Tibial nerve (tissue), 4 donors: ENCODE data around the gene PLCG2. TPM values are rescaled to one million over a fixed set of nuclear protein-coding genes. Genes with fewer than 3 reads are reported as not detected.
A peak's percentile ranks its signal among the peaks of the same experiment; 100 is the strongest.

ENCODE experiments used
- DNase-seq, 2 donors: peaks; one replicate each; pipeline ENCODE4 v3.0.0-alpha.2; 2019; ENCODE audit warnings: low spot score in 2 of 2
- H3K27ac ChIP-seq, 4 donors: fragments of 200-600 bp; sonication (generic) in 3 of 4; one replicate each; pipeline ENCODE4 v1.5.1; 2017 to 2019; ENCODE audit warnings: mild to moderate bottlenecking in 1 of 4
- H3K27me3 ChIP-seq, 2 donors: fragments of 200-600 bp; sonication (generic) in 1 of 2; one replicate each; pipeline versions ENCODE4 v1.5.1 to v1.6.0; 2017 to 2019
- H3K36me3 ChIP-seq, 3 donors: fragments of 200-600 bp; sonication (generic); one replicate each; pipeline ENCODE4 v1.5.1; 2018 to 2019
- H3K4me1 ChIP-seq, 4 donors: fragments of 200-600 bp; sonication (generic) in 3 of 4; one replicate each; pipeline ENCODE4 v1.5.1; 2017 to 2019
- H3K4me3 ChIP-seq, 4 donors: fragments of 200-600 bp; sonication (generic) in 3 of 4; one replicate each; pipeline ENCODE4 v1.5.1; 2017 to 2019; ENCODE audit warnings: mild to moderate bottlenecking in 1 of 4, moderate library complexity in 1 of 4
- H3K9me3 ChIP-seq, 4 donors: fragments of 200-600 bp; sonication (generic) in 3 of 4; one replicate each; pipeline ENCODE4 v1.5.1; 2017 to 2019
- CTCF ChIP-seq, 5 experiments: fragments of 200-600 bp in 3 of 5; fragments of 450-650 bp in 2 of 5; sonication (generic) in 3 of 5; IDR thresholded peaks; one replicate each; pipeline ENCODE4 v1.5.1; 2016 to 2019; ENCODE audit warnings: antibody characterized with exemption in 5 of 5, mild to moderate bottlenecking in 3 of 5, moderate library complexity in 2 of 5
- EP300 ChIP-seq, 2 donors: sonication (generic); formaldehyde crosslinking; IDR thresholded peaks; one replicate each; pipeline ENCODE4 v1.6.1; 2017; ENCODE audit warnings: antibody characterized with exemption in 2 of 2, mild to moderate bottlenecking in 1 of 2
- POLR2A ChIP-seq, 2 donors: fragments of 450-650 bp; IDR thresholded peaks; one replicate each; pipeline ENCODE4 v1.6.1; 2017; ENCODE audit warnings: antibody characterized with exemption in 2 of 2, mild to moderate bottlenecking in 2 of 2, moderate library complexity in 2 of 2
- WGBS, 2 donors: methylation state at CpG; one replicate each; pipeline ENCODE4 v1.1.5; 2018; 5-methylcytosine and 5-hydroxymethylcytosine counted together
- total RNA-seq, 4 donors: library from RNA; depleted of rRNA; stranded (reverse); fragments of >200 nt; gene quantifications; one replicate each; pipeline ENCODE4 v1.1.0, GENCODE V29; 2016

The PLCG2 gene
- total RNA-seq, 4 donors from 2014 or later = 13.0 to 28.5 (median 18.9) TPM

GRCh38 chr16:81806696-81807095 is 27.6 kb downstream of the PLCG2 start:
- no peak for DNase-seq
- no peak overlapping the region for H3K4me3 ChIP-seq
- no peaks in the 10 kb centered on the region for H3K4me1 ChIP-seq
- H3K27me3 ChIP-seq = no peaks in the 10 kb centered on the region
- WGBS, 2 donors = 80 to 85% methylated on average over 6 of the region's 6 CpGs
- H3K27ac ChIP-seq = no peak overlapping the region
- H3K36me3 ChIP-seq = no peaks in the 10 kb centered on the region
- peaks cover 0 to 4% (median 0%) of the 10 kb centered on the region in 4 donors for H3K9me3 ChIP-seq
- TF ChIP-seq CTCF (IDR thresholded peaks at IDR 0.05) (no peak), POLR2A (IDR thresholded peaks at IDR 0.05) (no peak), EP300 (IDR thresholded peaks at IDR 0.05) (no peak)

- H3K36me3 ChIP-seq = no peaks in the 10 kb centered on the region
- TF ChIP-seq CTCF (IDR thresholded peaks at IDR 0.05) = no peak
- no peak for TF ChIP-seq EP300 (IDR thresholded peaks at IDR 0.05)
- TF ChIP-seq POLR2A (IDR thresholded peaks at IDR 0.05) = no peak
- no peak for DNase-seq
Measured at GRCh38 chr16:81807767-81808358, 28.8 kb downstream of the PLCG2 start.

GRCh38 chr16:81808933-81809480 is 29.9 kb downstream of the PLCG2 start:
- WGBS, 2 donors = 79 to 84% methylated on average over 3 of the region's 3 CpGs
- Histone ChIP-seq H3K27ac (peak overlapping the region in 1 of 4 donors; percentile 50), H3K4me1 (no peaks in the 10 kb centered on the region), H3K36me3 (no peaks in the 10 kb centered on the region), H3K4me3 (no peak overlapping the region), H3K9me3 (no peaks in the 10 kb centered on the region), H3K27me3 (no peaks in the 10 kb centered on the region)
- no peak for DNase-seq
- TF ChIP-seq EP300 (IDR thresholded peaks at IDR 0.05) (no peak), CTCF (IDR thresholded peaks at IDR 0.05) (no peak), POLR2A (IDR thresholded peaks at IDR 0.05) (no peak)

More at GRCh38 chr16:81807767-81808358, 28.8 kb downstream of the PLCG2 start:
- Histone ChIP-seq H3K27me3 (no peaks in the 10 kb centered on the region), H3K9me3 (no peaks in the 10 kb centered on the region), H3K4me3 (no peak overlapping the region), H3K27ac (no peak overlapping the region), H3K4me1 (no peaks in the 10 kb centered on the region)
- WGBS, 2 donors = 67 to 69% methylated on average over 4 of the region's 4 CpGs

GRCh38 chr16:81809567-81809966 is 30.5 kb downstream of the PLCG2 start:
- Histone ChIP-seq H3K9me3 (peaks cover 0 to 3% (median 0%) of the 10 kb centered on the region in 4 donors), H3K4me1 (no peaks in the 10 kb centered on the region), H3K27ac (peak overlapping the region in 1 of 4 donors; percentile 37), H3K27me3 (no peaks in the 10 kb centered on the region), H3K4me3 (no peak overlapping the region), H3K36me3 (no peaks in the 10 kb centered on the region)
- no peak for DNase-seq
- no peak for TF ChIP-seq EP300 (IDR thresholded peaks at IDR 0.05)
- no peak for TF ChIP-seq CTCF (IDR thresholded peaks at IDR 0.05)
- 67 to 74% methylated on average over 4 of the region's 4 CpGs for WGBS, 2 donors

- peaks cover 0 to 3% (median 0%) of the 10 kb centered on the region in 4 donors for H3K9me3 ChIP-seq
- DNase-seq = no peak
- 56 to 76% methylated on average over 2 of the region's 2 CpGs for WGBS, 2 donors
- H3K27me3 ChIP-seq = no peaks in the 10 kb centered on the region
- no peaks in the 10 kb centered on the region for H3K36me3 ChIP-seq
- H3K4me1 ChIP-seq = no peaks in the 10 kb centered on the region
- no peak for TF ChIP-seq POLR2A (IDR thresholded peaks at IDR 0.05)
- H3K4me3 ChIP-seq = no peak overlapping the region
- no peak overlapping the region for H3K27ac ChIP-seq
Measured at GRCh38 chr16:81810361-81810760, 31.3 kb downstream of the PLCG2 start.
